GM12865 (cell line): ENCODE results near the gene POLR3F.
"Not testable (repeated sequence)": the region's sequence is repeated elsewhere in the genome, so short reads cannot be mapped to it uniquely, and the experiment has no call there.

Source experiments
- DNase-seq: peaks from one replicate; pipeline ENCODE4 v3.0.0; 2010; ENCODE audit warnings: low read depth
- H3K4me3 ChIP-seq: 2 replicates; pipeline ENCODE4 v1.5.1; 2011; ENCODE audit warnings: mild to moderate bottlenecking, low read depth, low read length, control low read depth
- CTCF ChIP-seq: IDR thresholded peaks from 2 replicates; pipeline ENCODE4 v1.5.1; 2011; ENCODE audit warnings: low read length, control low read depth, low read depth, inconsistent platforms; ENCODE audit not compliant: insufficient read depth; ENCODE audit errors: missing control alignments

POLR3F gene

GRCh38 chr20:18515973-18516372, 48.8 kb downstream of the POLR3F start:
- TF ChIP-seq CTCF = no peak
- H3K4me3 ChIP-seq = no peak overlapping the region

GRCh38 chr20:18522066-18522465, 54.9 kb downstream of the POLR3F start:
- not testable (repeated sequence) for DNase-seq, H3K4me3 ChIP-seq

More at GRCh38 chr20:18515973-18516372, 48.8 kb downstream of the POLR3F start:
- no peak for DNase-seq

GRCh38 chr20:18523066-18523465, 55.9 kb downstream of the POLR3F start:
- H3K4me3 ChIP-seq = no peak overlapping the region
- TF ChIP-seq CTCF = no peak
- DNase-seq = no peak

GRCh38 chr20:18524646-18525045, 57.5 kb downstream of the POLR3F start:
- no peak for DNase-seq
- no peak overlapping the region for H3K4me3 ChIP-seq
- TF ChIP-seq CTCF = no peak

GRCh38 chr20:18526761-18527160, 59.6 kb downstream of the POLR3F start:
- DNase-seq, H3K4me3 ChIP-seq: not testable (repeated sequence)

- TF ChIP-seq CTCF = no peak
- no peak for DNase-seq
Observed at GRCh38 chr20:18527339-18527738, 60.1 kb downstream of the POLR3F start.

GRCh38 chr20:18527836-18528235, 60.6 kb downstream of the POLR3F start:
- no peak overlapping the region for H3K4me3 ChIP-seq
- DNase-seq = no peak
- no peak for TF ChIP-seq CTCF

More at GRCh38 chr20:18527339-18527738, 60.1 kb downstream of the POLR3F start:
- no peak overlapping the region for H3K4me3 ChIP-seq

- TF ChIP-seq CTCF = no peak
Observed at GRCh38 chr20:18529041-18529440, 61.9 kb downstream of the POLR3F start.

More at GRCh38 chr20:18529041-18529440, 61.9 kb downstream of the POLR3F start:
- no peak for DNase-seq
- no peak overlapping the region for H3K4me3 ChIP-seq
